ENCODE data around the gene TTC3.

The TTC3 gene

DNA sequence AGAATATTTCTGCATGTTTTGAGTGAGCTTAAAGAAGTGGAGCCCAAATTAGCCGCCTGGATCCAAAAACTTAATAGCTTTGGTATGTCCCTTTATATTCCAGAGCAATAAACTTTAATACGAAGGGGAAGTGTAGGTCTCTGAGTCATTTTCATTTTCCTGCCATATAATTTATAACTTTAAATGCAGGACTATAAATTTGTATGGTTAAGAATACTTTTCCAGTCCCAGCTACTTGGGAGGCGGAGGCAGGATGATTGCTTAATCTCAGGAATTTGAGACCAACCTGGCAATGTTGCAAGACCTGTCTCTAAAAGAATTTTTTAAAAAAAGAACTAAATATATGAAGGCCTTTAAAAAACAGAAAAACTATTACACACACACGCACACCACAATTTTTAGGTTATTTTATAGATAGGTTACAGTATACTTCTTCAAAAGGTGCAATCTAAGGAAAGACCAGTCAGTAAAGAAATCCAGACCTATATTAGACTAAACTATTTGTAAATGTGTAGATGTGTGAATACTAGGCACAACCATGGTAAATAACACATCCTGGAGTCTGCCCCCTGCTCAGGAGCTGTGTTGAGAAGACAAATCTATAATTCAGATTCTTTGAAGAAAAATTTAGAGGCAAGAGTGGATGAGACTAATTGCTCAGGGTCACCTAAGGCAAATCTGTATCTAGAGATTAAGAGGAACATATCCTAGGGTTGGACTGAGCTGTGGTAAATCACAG is 80.3 kb downstream of the TTC3 start:
- DNase-seq (ENCODE audit: low read depth in 2 of 2) = no peak

DNA sequence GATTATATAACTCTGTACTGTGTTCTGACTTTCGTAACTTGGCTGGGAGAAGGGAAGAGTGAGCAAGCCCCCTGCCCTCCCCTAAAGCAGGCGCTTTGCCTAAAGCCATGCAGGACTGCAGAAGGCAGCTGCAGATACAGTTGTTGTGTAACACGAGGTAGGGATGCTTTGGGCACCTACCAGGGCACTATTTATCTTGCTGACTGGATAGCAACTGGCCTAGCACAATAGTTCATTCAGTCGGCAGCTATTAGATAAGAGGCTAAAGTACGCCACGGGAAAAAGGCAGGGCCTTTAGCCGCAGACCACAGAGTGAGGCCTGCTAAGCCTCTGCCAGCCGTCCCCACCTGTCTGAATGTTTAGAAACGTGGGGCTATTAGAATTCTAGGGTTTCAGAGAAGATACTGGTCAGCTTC is 80.9 kb downstream of the TTC3 start:
- no peak for DNase-seq (ENCODE audit: low read depth in 2 of 2)

DNA sequence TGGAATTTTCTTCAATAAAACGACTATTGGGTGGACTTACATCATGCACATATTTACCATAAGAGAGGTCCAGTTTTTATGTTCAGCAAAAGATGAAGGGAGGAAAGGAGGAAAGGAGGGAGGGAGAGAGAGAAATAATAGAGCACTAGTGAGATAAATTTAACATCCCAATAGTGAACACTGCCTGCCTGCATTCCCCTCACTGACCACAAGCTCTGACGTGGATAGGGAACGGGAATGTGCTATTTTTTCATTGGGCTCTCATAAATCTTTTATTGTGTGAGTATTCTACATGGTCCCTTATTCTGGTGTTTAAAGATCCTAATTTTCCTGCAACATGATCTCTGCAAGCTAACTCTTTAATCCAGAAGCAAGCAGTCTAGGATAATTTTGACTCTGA is 82.1 kb downstream of the TTC3 start:
- no peak for DNase-seq (ENCODE audit: low read depth in 2 of 2)

DNA sequence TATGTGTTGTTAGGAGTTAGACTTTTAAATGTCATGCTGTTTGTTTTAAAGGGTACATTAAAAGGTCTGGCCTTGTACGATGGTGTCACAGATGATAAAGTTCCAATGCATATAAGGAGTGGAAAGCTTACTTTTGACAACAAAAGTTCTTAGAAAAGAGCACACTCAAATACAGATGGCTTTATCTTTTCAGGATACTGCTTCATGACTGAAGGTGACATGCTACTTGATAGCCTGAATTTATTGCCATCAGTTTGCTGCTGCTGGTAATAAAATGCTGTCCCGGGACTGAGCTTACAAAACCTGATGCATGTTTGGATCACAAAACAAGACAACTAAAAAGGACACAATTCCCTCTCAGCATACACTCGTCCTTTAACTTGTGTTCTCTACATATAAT is 84.9 kb downstream of the TTC3 start:
- no peak for DNase-seq (ENCODE audit: low read depth in 2 of 2)

DNA sequence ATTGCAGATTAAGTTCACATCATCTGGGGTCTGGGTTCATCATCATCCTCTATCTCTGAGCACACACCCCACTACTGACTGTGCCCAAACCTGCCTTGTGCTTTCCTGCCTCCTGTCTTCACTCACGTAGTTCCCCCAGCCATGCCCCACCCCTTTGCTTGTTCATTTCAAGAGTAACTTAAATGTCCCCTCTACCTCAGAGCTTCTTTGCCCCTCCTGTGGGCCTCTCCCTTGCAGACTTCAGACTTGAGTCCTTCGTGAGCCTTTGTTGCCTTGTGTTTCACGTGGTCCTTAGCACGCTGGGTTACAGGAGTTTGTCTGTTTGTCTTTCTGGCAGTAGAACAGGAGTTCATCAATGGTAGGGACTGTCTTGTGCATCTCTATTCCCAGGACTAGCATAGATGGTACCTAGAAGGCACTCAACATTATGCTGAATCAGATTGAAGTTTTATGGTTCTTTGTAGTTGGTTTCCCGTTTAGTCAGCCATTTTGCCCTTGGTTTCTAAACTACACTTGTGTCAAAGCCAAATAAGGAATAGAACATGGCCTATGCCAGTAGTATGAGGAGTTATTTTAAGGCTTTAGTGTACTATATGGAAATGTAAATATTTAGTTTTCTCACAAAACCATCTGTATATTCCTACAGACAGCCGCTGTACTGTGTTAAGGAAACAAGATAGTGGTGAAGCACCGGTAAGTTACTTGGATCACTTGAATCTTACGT is 86.2 kb downstream of the TTC3 start:
- no peak for DNase-seq (ENCODE audit: low read depth in 2 of 2)

DNA sequence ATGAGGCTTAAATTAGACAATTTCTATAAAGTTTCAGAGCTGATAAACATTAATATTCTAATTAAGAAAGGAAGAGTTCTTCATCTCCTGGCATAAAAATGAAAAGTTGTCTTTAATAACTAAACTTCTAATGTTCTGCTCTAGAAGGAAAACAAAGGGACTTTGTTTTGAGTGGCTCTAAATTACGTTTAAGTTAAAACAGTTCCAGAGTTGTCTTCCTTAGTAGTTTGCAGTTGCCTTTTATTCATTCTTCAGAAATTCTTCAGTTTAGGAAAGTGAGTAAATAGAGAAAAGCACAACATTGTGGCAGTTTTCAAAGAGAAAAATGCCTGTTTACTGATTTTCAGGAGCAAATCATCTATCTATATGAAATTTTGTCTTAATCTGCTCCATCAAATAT is 86.9 kb downstream of the TTC3 start:
- no peak for DNase-seq (ENCODE audit: low read depth in 2 of 2)

DNA sequence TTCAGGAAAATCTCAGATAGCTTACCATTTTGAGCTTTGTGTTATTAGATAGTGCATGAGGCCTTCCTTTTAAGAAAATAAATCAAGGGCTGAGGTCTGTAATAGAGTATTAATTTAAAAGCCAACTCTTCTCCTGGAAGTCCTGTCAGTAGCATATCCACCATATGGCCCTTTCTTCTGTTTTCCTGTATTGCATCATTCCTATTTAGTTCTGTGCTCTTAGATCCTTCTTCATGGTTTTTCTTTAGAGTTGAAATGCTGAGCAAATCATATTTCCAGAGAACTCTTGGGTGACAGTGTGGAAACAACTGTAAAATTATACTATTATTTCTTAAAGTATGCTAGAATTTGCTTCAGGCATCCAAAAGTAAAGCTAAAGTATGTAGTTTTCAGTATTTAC is 91.7 kb downstream of the TTC3 start:
- DNase-seq (ENCODE audit: low read depth in 2 of 2) = no peak

DNA sequence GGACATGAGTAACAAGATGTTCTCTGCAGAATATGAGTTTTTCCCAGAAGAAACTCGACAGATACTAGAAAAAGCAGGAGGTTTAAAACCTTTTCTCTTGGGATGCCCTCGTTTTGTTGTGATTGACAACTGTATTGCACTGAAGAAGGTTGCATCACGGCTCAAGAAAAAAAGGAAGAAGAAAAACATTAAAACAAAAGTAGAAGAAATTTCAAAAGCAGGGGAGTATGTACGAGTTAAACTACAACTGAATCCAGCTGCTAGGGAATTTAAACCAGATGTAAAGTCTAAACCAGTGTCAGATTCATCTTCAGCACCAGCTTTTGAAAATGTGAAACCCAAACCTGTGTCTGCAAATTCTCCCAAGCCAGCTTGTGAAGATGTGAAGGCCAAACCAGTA is 92.5 kb downstream of the TTC3 start:
- DNase-seq (ENCODE audit: low read depth in 2 of 2) = no peak

DNA sequence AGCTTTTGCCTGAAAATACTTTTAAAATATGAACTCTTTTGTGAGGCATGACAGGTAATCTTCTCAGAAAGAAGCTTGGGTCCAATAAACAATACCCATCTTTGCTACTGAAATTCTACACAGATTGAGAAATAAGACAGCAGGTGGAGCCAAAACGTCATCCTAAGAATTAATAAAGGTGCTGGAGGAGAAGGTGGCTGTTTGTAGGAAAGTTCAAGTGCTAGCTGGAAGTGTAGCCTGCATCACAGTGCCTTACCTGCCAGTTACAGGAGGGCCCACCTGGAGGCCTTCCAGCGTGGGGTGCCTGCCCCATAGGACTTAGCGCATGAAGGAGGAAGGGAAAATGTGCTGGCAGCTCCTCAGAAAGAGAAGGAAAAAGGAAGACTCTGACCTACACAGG is 93.7 kb downstream of the TTC3 start:
- no peak for DNase-seq (ENCODE audit: low read depth in 2 of 2)

DNA sequence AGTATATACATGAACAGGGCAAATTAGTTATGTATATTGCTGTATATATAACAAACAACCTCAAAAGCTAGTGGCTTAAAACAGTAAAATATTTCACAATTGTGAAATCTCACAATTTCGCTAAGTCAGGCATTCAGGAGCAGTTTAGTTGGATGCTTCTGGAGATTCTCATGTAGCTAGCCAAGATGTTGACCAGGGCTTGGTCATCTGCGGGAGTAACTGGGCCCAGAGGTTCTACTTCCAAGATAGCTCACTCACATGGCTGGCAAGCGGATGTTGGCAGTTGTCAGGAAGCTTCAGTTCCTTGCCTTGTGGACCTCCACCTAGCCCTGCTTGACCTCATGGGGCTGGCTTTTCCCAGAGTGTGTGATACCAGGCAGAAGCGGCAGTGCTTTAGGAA is 95.6 kb downstream of the TTC3 start:
- DNase-seq (ENCODE audit: low read depth in 2 of 2) = no peak

DNA sequence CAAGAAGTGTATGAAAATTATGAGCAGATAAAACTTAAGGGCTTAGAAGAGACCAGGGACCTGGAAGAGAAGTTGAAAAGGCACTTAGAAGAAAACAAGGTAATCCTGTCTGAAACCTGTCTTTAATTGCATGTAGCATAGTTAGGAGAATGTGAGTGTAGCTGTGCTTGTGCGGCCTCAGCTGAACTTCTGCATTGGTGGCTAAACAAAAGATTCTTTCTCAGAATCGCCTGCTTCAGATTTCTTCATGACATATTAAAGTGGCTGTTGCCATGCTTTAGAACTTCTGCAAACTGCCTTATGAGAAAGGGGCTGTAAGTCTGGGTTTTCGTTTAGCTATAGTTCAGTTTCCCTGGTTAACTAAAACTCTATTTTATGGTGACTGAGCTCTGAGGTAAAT is 99.6 kb downstream of the TTC3 start:
- no peak for DNase-seq (ENCODE audit: low read depth in 2 of 2)

DNA sequence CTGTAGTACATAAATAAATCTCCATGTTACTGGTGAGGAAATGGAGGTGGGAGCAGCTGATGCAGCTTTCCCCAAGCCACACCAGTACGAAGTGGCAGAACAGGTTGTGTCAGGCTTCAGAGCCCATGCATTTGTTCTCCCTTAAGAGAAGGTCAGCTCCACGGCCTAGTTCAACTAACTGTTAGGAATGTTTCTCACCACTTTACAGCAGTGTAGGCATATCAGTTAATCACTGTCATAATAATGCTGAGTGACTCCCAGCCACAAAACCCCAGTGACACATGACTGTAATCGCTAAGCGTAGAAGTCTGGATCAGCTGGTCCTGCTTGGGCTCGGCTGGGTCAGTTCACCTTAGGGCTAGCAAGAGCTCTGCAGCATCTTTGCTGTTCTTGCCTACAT is 103.7 kb downstream of the TTC3 start:
- DNase-seq (ENCODE audit: low read depth in 2 of 2) = no peak

DNA sequence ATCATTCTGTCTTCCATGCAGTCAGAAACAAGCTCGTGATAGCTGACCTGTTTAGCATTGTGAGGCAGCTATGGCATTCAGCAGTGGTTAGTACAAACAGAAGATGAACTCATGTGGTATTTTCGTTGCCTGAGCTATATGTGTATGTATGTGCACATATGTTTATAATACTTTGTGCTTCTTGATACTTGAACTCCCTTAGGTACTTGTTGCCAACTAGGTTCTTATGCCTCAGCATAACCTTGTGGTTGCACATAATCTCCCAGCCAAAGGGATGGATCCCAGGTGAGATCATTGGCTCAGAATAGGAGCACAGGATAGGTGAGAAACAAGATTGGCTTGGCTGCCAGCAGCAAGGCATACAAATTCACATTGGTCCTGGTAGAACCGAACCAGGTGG is 108.0 kb downstream of the TTC3 start:
- DNase-seq (ENCODE audit: low read depth in 2 of 2) = no peak

DNA sequence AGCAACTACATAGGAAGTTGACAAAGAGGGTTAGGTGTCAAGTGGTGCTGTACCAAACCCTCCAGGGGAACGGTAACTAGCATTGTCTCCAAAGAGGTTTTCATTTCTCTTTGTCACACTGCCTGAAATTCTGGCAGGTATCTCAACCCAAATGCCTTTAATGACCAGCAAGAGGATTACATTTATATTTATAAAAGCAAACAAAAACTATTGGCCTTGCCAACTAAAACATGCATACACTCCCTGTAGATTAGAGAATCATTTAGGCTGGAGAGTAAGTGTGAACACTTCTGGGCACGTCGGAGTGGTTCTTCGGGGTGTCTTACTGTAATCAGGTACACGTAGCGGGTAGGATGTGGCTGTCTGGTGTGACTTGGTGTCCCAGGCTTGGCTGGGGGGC is 109.2 kb downstream of the TTC3 start:
- DNase-seq (ENCODE audit: low read depth in 2 of 2) = no peak

DNA sequence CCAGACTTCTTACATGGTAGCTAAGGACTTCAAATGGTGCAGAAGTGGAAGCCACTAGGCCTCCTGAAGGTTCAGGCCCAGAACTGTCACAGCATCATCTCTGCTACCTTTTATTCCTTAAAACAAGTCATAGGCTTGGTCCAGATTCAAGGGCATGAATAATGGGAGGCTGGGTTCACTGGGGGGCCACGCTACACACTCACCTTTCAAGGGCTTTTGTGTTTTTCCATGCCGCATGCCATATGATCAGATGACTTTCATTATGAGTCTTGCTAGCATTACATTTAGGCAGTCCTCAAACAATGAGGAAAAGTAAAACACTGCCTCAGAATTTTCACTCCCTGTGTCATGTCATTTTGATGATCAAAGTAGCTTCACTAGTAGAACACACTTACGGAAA is 110.7 kb downstream of the TTC3 start:
- DNase-seq (ENCODE audit: low read depth in 2 of 2) = no peak

DNA sequence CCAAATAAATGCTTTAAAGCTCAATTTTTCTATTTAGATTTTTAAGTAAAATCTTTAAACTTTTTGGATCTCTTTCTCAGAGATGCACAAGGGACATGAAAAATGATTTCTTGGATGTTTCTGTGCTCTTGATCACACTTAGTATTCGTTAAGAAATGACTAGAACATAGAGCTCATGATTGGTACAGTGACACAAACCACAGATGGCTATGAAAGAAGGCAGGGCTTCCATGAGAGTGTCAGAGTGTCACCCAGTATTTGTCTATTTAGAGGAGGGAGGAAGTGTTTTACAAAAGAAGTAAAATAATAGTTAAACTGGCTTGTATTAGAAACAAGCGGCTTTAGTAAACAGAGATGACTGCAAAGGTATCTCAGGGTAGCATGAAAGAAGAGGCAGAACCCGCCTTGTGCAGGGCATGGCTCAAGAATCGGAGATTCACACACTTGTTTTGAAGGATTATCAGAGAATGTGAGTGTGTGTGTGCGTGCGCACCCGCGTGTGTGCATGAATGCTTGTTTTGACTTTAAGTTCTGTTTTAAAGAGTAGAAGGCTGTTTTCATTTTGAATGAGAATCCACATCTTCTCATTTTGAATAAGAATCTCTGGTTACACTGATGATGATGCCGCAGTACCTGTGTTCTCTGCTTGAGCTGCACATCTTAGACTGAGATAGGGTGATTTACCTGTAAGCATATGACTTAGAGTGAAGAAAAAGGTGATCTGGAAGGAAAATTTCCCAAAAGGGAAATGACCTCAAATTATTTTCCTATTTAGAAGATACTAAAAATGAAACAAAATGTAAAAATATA is 111.9 kb downstream of the TTC3 start:
- no peak for DNase-seq (ENCODE audit: low read depth in 2 of 2)

DNA sequence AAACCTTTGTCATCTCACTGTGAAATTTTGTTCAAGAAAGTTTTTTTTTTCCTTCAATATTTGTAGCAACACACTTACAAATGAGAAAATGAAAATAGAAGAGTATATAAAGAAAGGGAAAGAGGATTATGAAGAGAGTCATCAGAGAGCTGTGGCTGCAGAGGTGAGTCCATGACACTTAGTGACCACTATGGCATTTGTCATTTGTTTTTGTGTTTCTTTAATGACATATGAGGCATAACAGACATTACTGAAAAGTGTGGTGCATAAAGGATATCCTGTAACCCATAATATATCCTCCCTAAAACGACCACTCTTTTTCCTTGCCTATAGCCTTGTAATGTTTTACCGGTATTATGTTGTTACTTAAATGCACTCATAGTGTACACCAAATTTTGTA is 113.9 kb downstream of the TTC3 start:
- no peak for DNase-seq (ENCODE audit: low read depth in 2 of 2)

DNA sequence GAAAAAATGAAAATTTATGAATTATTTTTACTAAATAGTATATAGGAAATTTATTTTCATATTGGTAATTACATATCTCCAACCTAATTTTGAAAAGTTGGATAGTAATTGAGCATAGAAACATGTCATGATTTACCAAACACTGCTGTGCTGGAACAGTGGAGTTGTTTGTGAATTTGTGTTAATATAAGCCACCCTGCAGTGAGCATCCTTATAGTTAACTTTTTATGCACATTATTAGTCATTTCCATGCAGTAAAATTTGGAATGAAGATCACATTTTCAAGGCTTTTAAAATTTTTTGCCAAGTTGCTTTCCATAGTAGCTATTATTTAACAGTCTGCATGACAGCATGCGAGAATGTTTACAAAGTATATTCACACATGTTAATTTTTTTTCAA is 115.8 kb downstream of the TTC3 start:
- DNase-seq (ENCODE audit: low read depth in 2 of 2) = no peak

DNA sequence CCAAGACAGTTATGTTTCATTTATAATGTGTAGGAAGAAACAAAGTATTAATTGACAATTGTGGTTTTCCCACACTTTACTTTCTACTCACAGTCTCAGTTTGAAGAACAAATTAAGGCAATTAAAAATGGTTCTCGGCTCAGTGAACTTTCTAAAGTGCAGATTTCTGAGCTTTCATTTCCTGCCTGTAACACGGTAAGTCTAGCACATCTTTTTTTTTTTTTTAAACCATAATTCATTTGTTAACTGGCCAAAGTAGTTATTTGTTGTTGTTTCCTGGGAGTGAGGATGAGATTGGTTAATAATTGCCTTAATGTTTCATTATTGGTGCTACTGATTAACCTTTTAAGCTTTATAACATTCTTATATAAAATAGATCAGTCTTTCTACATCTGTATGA is 119.0 kb downstream of the TTC3 start:
- DNase-seq (ENCODE audit: low read depth in 2 of 2) = no peak

DNA sequence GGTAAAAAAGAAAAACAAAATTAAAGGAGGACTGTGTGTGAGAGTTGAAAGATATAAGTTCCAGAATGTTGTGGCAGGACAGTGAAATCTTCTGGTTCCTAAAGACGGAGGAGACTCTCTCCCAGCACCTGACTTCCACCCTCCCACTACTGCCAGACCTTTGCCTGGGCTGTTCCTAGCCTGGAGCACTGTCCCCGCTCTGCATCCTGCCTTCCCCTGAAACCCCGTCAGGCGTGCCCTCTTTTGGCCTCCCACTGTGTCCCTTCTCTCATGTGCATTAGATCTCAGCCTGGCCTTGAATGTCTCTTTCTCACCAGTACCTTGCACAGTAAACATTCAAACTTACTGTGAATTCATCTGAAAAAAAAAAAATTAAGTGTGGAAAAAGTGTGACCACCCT is 120.0 kb downstream of the TTC3 start:
- DNase-seq (ENCODE audit: low read depth in 2 of 2) = no peak

DNA sequence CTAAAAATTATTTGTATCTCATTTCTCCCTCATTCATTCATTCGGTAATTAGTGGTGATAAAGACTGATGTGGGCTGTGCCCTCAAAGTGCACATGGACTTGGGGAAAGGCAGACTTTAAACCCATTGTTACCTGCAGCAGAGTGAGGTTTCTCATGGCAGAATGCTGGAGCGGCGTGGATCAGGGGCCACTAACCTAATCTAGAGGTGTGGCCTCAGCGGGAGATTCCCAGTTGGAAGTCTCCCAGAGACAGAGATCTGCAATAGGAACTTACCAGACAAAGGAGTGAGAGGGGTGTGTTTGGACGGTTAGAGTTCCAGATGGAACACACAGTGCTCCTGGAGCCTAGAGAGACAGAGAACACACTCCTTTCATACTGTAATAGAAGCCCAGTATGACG is 120.6 kb downstream of the TTC3 start:
- no peak for DNase-seq (ENCODE audit: low read depth in 2 of 2)

DNA sequence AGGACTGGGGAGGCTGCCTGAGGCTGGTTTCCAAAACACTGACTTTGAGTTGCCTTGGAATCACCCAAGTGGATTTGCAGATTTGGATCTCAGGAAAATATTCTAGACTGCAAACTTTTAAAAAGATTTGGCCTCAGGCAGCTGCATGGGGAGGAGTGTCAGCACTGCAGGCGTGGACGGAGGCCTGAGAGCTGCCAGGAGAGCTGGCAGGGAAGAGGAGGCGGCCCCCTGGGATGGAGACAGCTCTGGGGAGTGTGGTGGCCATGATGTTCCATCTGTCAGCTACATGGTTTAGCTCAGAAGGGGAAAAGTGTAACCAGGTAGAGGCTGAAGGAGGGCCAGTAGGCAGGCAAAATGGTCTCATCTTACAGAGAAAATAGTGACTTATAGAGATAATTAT is 122.0 kb downstream of the TTC3 start:
- DNase-seq (ENCODE audit: low read depth in 2 of 2) = no peak

DNA sequence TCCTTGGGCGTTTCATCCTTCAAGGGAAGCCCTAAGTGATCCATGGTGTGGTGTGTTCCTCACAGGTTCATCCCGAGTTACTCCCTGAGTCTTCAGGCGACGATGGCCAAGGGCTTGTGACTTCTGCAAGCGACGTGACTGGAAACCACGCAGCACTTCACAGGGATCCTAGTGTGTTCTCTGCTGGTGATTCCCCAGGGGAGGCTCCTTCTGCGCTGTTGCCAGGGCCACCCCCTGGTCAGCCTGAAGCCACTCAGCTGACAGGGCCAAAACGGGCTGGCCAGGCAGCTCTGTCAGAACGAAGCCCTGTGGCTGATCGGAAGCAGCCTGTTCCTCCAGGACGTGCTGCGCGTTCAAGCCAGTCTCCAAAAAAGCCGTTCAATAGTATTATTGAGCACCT is 122.6 kb downstream of the TTC3 start:
- no peak for DNase-seq (ENCODE audit: low read depth in 2 of 2)
